RPMI7951 (cell line): ENCODE data around the gene SOX9. TPM values are rescaled to one million over a fixed set of nuclear protein-coding genes. Genes with fewer than 3 reads are reported as not detected.
A peak's percentile ranks its signal among the peaks of the same experiment; 100 is the strongest.

ENCODE experiments used
- DNase-seq: peaks from one replicate; pipeline ENCODE4 v3.0.0-alpha.2; 2012; ENCODE audit warnings: low read depth
- total RNA-seq: library from RNA; depleted of rRNA; stranded (reverse); fragments of >200 nt; shearing (Covaris generic); gene quantifications from 2 replicates; pipeline ENCODE4 v1.2.3, GENCODE V29; 2014

SOX9 gene
- total RNA-seq, 1 experiment from 2014 or later = 9.0 TPM

DNA sequence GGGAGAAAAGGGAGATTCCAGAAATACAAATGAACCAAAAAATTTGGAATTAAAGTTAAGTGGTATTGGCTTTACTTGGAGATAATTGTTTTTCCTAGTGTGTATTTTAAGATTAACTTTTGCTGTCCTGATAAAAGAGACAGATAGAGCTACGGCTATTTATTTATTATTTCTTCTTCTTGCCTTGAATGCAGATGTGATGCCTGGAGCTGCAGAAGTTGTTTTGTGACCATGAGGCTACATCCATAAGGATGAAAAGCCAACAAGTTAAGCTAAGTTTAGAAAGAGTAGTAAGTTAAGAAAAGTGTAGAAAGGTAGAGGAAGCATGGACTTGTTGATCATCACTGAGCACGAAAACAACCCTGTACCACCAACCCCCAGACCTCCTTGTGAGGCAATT is 41.7 kb downstream of the SOX9 start:
- no peak for DNase-seq

DNA sequence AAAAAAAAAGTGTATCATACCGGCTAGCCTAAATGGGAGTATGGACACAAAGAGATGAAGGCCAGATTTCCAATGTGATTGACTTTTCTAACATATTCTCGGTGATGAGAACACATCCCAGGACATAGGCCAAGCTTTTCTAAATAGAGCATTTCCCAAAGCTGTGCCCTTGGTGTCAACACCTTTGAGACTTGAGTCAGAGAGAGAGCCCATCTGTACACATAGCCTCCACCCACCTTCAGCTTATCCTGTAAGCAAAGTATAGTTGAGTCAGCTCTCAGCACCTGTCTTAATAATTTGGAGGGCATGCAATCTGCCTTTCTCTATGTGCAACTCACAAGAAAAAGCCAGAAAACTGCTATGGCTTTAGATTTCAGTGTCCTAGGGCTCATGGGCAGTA is 42.7 kb downstream of the SOX9 start:
- no peak for DNase-seq

DNA sequence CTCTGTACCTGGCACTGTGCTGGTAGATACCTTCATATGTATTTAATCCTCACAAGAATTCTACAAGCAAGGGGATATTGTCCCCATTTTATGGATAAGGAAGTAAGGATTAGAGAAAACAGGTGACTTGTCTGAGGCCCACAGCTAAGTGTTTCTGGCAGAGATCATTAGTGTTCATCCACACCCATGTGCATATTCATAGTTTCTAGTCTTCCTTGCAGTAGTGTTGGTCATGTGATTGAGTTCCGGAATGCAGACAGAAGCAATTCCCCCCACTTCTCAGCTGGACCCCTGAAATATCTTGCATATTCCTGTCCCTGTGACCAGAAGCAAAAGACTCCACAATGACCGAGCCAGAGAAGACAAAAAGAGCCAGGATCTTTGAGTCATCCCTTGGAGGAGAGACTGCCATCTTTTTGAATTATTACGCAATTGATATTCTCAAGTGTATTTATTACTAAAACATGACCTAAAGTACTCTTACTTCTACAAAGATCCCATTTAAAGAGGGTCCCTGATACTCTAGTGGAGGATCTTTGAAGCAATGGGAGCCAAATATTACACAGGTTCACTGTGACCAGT is 43.4 kb downstream of the SOX9 start:
- DNase-seq = no peak

DNA sequence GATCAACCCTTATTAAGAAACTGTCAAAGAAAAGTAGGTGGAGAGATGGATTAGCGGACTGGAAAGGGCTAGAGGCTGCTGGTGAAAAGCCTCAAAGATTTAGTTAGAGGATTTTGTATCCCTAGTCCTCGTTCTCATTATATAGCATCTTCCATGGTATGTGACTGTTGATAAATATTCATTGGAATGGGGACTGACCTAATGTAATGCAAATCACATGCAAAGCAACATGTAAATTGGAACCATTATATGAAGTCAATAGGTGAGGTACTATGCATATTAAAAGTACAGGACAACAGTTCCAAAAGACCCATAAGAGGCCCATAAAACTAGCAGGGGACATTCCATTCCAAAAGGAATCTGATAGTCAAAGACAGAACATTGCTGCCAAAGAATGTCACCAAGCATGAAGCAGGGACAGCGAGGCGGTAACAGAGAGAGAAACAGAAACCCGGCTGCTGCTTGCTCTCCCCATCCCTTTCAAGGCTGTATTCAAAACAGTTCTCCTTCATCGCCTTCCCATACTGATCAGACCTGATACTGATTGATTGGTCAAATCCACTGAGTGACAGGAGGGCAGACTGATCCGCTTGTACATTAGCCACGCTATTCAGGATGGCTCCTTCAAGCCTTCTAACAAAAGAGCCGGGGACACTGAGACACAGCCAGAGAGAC is 44.5 kb downstream of the SOX9 start:
- no peak for DNase-seq

DNA sequence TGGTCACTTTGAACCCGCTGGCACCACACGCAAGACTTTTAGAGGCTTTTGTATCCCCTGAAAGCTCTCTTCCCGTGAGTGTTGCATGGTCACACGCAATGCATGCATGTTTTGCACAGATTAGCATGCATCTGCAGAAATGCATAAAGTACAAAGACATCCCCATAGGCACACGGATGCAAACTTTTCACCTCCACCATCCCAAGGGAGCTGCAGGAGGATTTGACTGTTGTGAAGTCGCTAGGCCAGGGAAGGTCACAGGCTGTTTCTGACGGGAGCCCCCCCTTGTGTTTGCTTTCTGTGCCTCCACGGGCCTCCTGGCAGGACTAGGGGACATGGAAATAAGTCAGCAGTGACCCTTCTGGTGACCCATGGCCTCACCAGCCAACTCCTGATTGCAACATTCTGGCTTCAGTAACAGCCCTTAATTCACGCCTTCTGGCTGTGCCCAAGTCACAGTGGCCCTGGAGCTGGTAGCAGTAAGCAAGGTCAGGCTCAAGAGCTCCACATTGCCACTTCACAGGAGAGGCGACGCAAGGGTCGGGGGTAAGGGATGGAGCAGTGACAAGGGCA is 45.1 kb downstream of the SOX9 start:
- no peak for DNase-seq

DNA sequence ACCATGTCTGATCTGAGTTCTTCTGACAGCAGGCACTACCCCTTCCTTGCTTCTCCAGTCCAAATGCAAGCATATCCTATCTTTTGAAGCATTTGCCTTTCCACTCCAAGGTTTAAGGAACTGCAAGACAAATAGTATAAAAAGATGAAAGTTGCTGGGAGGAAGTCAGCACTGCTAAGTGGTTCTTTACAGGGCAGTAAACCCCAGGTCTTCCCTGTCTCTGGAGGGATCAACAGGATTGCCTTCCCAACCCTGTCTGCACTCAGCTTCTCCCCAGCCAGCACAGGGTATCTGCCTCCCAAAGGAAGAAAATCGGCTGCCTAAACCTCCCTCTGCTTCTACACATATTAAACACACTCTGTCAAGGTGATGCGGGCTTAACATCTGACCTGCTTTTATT is 46.8 kb downstream of the SOX9 start:
- no peak for DNase-seq

DNA sequence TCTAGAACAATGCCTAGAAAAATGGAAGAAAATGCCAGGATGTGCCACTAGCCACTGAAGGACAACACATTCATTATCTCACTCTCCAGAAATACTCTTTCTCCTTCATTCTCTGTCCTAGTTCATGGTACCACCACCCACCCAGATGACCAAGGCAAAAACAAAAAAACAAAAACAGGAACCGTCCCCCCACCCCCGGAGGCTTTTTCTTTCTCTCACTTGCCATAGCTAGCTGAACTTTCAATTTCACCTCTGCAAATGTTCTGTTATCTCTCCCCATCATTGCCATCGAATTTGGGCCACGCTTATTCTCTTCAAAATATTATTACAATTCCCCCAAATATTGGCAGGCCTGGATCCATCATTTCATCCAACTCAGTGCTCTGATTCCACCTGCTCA is 49.0 kb downstream of the SOX9 start:
- no peak for DNase-seq

DNA sequence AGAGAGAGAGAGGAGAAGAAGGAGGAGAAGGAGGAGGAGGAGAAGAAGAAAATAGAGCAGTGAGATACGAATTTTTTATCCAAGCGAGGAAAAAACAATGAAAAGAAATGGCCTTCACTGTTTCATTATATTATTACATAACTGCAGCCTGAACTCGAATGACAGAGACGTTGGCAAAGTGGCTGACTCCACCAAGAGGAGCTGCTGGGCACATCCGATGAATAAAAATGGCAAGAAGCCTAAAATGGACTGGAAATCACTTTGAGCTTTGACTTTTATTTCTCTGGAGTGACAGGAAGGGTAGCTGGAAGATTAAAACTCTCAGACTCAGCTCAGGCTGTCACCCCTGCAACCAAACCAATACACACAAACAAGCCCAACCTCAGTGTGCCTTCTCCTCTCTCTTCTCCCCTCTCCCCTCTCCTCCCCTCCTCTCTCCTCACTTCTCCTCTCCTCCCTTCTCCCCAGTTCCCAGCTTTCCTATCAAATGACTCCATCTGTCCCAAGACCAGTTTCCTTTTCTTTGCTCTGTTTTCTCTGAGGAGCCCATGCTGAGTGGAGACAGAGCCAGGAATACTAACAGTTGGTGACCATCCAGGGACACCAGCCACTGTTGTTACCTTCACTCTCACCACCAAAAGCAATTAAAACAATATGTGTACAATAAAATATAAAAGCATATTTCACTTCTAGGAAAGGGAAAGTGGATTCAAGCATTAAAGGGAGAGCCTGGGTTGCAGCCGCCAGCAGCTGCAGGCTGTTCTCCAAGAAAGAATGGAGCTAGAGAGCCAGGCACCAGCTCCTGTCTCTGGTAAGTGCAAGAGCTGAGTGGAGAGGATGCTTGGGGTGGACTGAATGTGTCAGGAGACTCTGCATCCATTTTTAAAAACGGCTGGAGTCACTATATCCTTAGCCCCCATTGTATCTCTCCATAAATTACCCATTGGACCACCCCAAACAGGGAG is 51.2 kb downstream of the SOX9 start:
- peak; percentile 49 for DNase-seq

DNA sequence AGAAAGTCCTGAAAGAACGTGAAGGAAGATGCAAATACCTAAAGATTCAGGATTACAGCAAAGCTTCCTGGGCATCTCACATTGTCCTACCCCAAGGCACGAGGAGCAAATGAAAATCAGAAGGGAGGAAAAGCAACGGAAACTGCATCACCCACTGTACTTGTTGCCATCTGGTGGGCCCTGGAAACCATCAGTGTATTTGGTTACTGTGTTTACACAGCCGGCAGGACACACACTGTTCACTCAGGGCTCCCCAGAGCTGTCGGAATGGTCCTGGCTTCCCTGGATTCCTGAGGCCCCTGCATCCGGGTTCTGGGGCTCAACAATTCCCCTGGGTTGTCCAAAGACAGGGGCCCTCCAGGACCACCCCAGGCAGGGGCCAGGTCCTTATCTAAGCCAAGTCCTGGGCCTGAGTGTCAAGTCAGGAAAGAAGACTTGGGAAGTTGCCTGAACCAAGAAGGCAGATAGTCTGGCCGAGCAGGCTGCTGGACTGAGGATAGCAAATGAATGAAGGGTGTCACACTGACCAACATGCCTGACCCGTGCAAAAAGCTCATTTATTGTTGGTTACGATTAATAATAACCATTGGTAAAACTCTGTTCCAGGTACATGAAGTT is 52.8 kb downstream of the SOX9 start:
- DNase-seq = peak; percentile 39

DNA sequence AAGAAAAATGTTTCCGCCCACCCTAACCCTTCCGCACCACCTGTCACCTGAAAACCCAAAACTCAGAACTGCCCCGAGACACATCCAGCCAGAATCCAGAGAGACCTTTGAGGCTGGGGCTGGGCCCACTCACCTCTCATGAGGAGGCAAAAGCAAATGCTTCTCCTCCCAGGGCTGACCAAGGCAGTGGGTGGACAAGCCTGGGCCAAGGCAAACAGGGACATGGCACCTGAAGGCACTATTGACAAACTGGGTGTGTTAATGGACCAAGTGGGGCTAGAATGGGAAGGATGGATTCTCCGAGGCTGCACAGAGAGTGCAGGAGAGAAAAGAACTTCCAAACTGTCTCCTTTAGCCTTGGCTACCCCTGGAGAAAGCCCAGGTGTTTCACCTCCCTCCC is 54.4 kb downstream of the SOX9 start:
- no peak for DNase-seq
